ENCODE measurements around the gene CDX2. TPM values are rescaled to one million over a fixed set of nuclear protein-coding genes. Genes with fewer than 3 reads are reported as not detected.
"Not testable (repeated sequence)": the region's sequence is repeated elsewhere in the genome, so short reads cannot be mapped to it uniquely, and the experiment has no call there.

CDX2 gene
- polyA plus RNA-seq, 1 experiment, result not detected

DNA sequence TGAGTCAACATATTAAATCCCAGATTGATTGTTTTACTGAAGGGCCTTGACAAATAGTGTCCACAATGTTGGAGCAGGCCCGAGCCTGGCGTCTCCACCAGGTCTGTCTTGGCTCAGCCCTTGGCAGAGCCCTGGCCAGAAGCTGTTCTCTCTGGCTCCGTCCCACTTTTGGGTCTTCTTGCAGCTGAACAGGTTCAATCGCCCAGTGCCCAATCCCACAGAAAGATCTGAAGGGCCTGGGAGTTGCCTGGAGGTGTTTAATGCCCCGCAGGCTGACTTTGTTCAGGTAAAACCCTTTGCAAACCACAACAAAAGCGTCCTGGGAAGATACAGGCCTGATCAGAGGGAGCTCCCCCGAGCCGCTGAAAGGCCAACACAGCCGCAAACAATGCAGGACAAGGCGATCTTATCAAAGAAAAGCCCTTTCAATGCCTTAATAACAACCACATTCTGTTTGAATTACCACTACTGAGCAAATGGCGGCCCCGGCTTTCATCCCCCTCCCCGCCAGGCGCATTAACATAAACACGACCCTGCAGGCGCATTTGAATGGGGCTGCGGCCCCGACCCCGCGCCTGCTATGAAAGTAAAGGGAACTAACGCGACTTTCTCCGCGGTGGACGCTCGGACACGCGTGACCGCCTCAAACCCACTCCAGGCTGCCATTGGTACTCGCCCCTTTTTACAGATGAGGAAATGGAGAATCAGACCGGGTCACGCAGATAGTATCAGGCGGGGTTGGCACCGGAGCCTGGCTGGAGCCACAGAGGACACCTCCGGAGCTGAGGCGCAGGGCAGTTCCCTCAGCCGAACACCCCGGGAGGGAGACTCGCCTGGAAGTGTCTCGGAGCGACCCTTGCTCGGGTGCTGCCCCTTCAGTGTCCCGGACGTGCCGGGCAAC, 3.1 kb downstream of the CDX2 start:
- Histone ChIP-seq H3K27me3 (ENCODE audit: control insufficient read depth, insufficient read depth, low read length) (peaks cover 94% of the 10 kb centered on the region), H3K4me3 (ENCODE audit: low read depth, low read length) (no peak overlapping the region), H3K9me3 (ENCODE audit: control insufficient read depth, insufficient read depth, low read length) (no peaks in the 10 kb centered on the region; the same call in 1 of the 2 replicates), H3K27ac (ENCODE audit: low read depth, low read length) (no peak overlapping the region)
- ChIA-PET CTCF (interaction anchor here (0.6 to 1.8 kb wide), 4 partner anchors 12 to 596 kb away, joined by 3 to 11 read pairs (median 5); no protein-coding TSS in a partner anchor), POLR2A (no interaction called here)
- no peak for DNase-seq (ENCODE audit: low read depth, low spot score)
- TF ChIP-seq, protein P1, sequence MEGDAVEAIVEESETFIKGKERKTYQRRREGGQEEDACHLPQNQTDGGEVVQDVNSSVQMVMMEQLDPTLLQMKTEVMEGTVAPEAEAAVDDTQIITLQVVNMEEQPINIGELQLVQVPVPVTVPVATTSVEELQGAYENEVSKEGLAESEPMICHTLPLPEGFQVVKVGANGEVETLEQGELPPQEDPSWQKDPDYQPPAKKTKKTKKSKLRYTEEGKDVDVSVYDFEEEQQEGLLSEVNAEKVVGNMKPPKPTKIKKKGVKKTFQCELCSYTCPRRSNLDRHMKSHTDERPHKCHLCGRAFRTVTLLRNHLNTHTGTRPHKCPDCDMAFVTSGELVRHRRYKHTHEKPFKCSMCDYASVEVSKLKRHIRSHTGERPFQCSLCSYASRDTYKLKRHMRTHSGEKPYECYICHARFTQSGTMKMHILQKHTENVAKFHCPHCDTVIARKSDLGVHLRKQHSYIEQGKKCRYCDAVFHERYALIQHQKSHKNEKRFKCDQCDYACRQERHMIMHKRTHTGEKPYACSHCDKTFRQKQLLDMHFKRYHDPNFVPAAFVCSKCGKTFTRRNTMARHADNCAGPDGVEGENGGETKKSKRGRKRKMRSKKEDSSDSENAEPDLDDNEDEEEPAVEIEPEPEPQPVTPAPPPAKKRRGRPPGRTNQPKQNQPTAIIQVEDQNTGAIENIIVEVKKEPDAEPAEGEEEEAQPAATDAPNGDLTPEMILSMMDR (IDR thresholded peaks at IDR 0.05; ENCODE audit: low read depth, low read length), result no peak

DNA sequence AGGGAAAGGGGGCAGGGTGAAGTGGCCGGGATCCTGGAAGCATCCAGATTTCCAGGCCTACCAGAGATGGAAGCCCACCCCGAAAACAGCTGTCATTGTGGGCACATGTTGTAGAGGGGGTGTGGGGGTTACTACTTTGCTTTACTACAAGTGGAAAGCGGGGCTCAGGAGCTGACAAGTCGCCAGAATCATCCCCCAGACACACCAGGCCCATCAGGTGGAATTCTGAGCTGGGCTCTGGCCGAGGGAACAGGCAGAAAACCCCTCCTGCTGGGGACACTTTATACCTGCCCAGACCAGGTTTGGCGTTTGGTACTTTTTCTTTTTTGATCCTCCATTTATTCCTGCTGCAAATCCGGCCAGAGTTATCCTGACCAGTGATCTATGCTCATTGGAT, 3.8 kb downstream of the CDX2 start:
- TF ChIP-seq, protein P1 (IDR thresholded peaks at IDR 0.05; ENCODE audit: low read depth, low read length), result no peak
- ChIA-PET POLR2A (no interaction called here), CTCF (interaction anchor here (0.6 to 1.8 kb wide), 6 partner anchors 12 to 595 kb away, joined by 3 to 11 read pairs (median 4); no protein-coding TSS in a partner anchor)
- no peaks in the 10 kb centered on the region; the same call in 1 of the 2 replicates for H3K9me3 ChIP-seq (ENCODE audit: control insufficient read depth, insufficient read depth, low read length)
- no peak overlapping the region for H3K27ac ChIP-seq (ENCODE audit: low read depth, low read length)
- H3K27me3 ChIP-seq (ENCODE audit: control insufficient read depth, insufficient read depth, low read length), result peaks cover 93% of the 10 kb centered on the region
- H3K4me3 ChIP-seq (ENCODE audit: low read depth, low read length), result no peak overlapping the region
- DNase-seq (ENCODE audit: low read depth, low spot score), result no peak

DNA sequence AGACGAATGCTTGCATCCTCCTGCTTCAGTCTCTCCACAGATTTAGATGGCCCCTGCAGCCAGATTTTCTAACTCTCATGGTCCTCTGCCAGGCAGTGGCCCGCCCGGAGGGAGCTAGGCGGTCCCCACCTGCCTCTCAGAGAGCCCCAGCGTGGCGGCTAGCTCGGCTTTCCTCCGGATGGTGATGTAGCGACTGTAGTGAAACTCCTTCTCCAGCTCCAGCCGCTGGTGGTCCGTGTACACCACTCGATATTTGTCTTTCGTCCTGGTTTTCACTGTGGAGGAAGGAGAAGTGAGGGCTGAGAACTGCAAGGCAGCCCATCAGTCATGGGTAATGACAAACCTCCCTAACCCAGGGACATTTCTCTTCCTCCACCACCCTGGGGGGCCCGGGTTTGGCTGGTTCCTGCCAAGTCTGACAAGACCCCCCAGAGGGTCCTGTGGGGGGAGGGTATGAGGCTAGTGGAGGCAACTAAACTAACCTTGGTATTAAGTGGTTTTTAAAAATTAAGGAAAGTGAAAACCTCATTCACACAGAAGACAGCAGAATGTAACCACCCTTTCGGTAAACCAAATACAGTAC, 4.3 kb downstream of the CDX2 start:
- peaks cover 93% of the 10 kb centered on the region for H3K27me3 ChIP-seq (ENCODE audit: control insufficient read depth, insufficient read depth, low read length)
- H3K27ac ChIP-seq (ENCODE audit: low read depth, low read length), result no peak overlapping the region
- TF ChIP-seq, protein P1 (IDR thresholded peaks at IDR 0.05; ENCODE audit: low read depth, low read length), result no peak
- no peak for DNase-seq (ENCODE audit: low read depth, low spot score)
- POLR2A ChIA-PET, result no interaction called here
- no peak overlapping the region for H3K4me3 ChIP-seq (ENCODE audit: low read depth, low read length)
- no peaks in the 10 kb centered on the region; the same call in 1 of the 2 replicates for H3K9me3 ChIP-seq (ENCODE audit: control insufficient read depth, insufficient read depth, low read length)
- CTCF ChIA-PET, result interaction anchor here (0.6 to 1.8 kb wide), 3 partner anchors 11 to 208 kb away, joined by 4 to 7 read pairs (median 4); no protein-coding TSS in a partner anchor

DNA sequence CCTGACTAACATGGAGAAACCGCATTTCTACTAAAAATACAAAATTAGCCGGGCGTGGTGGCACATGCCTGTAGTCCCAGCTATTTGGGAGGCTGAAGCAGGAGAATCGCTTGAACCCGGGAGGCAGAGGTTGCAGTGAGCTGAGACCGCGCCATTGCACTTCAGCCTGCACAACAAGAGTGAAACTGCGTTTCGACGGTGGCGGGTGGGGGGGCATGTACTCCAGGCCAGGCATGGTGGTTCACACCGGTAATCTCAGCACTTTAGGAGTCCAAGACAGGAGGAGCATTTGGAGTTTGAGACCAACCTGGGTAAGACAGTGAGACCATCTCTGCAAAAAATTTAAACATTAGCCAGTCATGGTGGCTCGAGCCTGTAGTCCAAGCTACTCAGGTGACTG, 4.9 kb downstream of the CDX2 start:
- POLR2A ChIA-PET; H3K27ac ChIP-seq (ENCODE audit: low read depth, low read length); DNase-seq (ENCODE audit: low read depth, low spot score); H3K9me3 ChIP-seq (ENCODE audit: control insufficient read depth, insufficient read depth, low read length); H3K4me3 ChIP-seq (ENCODE audit: low read depth, low read length): not testable (repeated sequence)
- CTCF ChIA-PET, result interaction anchor here (1.8 kb wide), 1 partner anchor 11 kb away, joined by 7 read pairs; no protein-coding TSS in a partner anchor
- peaks cover 93% of the 10 kb centered on the region for H3K27me3 ChIP-seq (ENCODE audit: control insufficient read depth, insufficient read depth, low read length)

DNA sequence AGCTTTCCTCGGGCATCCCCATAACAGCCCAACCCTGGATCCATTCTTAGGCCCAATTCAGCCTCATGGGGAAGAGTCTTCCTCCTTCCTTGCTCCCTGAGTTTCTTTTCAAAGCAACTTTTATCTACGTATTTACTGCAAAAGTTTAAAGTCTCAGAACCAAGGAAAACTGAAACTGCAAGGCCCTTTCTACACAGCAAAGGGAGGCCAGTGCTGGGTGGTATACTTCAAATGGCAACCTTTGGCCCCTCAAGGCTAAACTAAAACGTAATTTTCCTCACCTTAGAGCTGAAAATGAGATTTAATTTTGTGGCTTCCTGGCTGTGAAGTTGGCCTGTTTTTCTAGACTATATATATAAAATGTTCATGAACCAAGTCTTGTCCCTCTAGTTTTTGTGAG, 5.6 kb downstream of the CDX2 start:
- no peak for DNase-seq (ENCODE audit: low read depth, low spot score)
- H3K27ac ChIP-seq (ENCODE audit: low read depth, low read length), result no peak overlapping the region
- TF ChIP-seq, protein P1 (IDR thresholded peaks at IDR 0.05; ENCODE audit: low read depth, low read length), result no peak
- no peak overlapping the region for H3K4me3 ChIP-seq (ENCODE audit: low read depth, low read length)
- peaks cover 92% of the 10 kb centered on the region for H3K27me3 ChIP-seq (ENCODE audit: control insufficient read depth, insufficient read depth, low read length)
- no peaks in the 10 kb centered on the region; the same call in 1 of the 2 replicates for H3K9me3 ChIP-seq (ENCODE audit: control insufficient read depth, insufficient read depth, low read length)
- ChIA-PET CTCF (interaction anchor here (2.4 kb wide), 1 partner anchor 10 kb away, joined by 7 read pairs; no protein-coding TSS in a partner anchor), POLR2A (no interaction called here)

Measured in AG04450 (cell line).